NCI-H1436 treated with DMSO at 0.1 percent for 48 hours (cell line): ENCODE results near the gene TMSB15C.

Experiments used
- DNase-seq: peaks from one replicate; lab custom pipeline; 2025; lab: John Stamatoyannopoulos, UW

Gene TMSB15C

DNA sequence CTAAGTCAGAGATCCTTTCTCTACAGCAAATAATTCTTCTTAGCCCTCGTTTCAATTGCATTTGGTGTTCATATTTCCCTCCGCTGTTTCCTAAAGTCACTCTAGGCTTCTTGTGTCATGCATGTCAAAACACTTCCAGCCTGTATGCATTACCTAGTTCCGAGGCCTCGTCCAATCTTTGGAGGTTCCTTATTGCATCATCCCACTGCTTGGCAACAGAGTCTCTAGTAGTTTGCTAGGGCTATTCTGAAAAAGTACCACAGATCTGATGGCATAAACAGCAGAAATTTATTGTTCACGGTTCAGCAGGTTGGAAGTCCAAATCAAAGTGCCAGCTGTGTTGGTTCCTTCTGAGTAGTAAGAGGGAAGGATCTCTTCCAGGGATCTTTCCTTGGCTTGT, 30.4 kb downstream of the TMSB15C start:
- no peak for DNase-seq

DNA sequence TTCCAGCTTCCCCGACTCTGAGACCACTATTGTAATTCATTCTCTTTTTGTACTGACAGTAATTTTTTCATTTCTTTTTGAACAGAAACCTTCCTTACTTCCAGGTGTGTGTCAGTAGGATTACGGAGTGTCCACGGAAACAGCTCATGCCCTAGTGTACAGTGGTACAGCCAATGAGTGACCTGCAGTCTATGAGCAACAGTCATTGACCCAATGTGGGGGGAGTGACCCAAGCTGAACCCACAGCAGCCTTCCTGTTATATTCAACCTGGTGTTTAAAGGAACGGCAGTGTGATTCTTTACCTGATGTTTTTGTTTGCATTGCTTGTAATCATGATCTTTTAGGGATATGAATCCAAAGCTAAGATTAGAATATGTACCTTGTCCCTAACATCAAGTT, 35.0 kb downstream of the TMSB15C start:
- no peak for DNase-seq

DNA sequence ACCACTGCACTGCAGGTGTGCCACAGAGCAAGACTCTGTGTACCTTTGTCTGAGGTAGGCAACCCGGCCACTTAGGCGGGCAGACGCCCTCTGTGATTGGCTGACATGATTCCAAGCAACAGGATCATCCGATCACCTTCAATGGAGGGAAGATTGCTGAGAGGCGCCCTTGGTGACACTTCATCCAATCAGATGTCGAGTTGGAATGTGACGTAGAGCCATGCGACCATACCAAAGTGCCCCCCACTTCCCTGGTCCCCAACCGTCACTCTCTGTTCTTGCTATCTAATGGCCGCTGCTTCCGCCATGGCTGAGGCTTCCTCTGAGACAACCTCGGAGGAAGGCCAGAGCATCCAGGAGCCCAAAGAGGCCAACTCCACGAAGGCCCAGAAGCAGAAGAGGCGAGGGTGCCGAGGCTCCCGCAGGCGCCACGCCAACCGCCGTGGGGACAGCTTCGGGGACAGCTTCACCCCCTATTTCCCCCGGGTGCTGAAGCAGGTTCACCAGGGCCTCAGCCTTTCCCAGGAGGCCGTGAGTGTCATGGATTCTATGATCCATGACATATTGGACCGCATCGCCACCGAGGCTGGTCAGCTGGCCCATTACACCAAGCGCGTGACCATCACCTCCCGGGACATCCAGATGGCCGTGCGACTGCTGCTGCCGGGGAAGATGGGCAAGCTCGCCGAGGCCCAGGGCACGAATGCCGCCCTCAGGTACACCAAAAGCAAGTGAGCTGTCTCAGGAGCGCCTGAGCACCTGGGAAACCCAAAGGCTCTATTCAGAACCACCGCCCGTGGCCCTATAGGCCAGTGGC, 36.1 kb downstream of the TMSB15C start, which contains the start of gene H2BW2:
Gene H2BW2, plus strand, starts transcription at position 268 of the 817 bp plus-strand sequence. Its CDS starts 39 bp downstream, at position 307.
- DNase-seq: no peak
